Fibroblast of lung (primary cell): Measurements from ENCODE around the gene ZNF398.

Source experiments
- CTCF ChIP-seq, 2 donors: IDR thresholded peaks in 1 of 2; conservative IDR thresholded peaks in 1 of 2; 1 replicate in 1 of 2; 2 replicates in 1 of 2; pipeline ENCODE4 v1.5.1; 2011 to 2012; ENCODE audit warnings: low read length in 2 of 2, control low read depth in 1 of 2, inconsistent platforms in 1 of 2, low read depth in 1 of 2, mild to moderate bottlenecking in 1 of 2
- EZH2 ChIP-seq: IDR thresholded peaks from 2 replicates; pipeline ENCODE4 v1.5.1; 2012; ENCODE audit warnings: low read length, control low read depth, mild to moderate bottlenecking; ENCODE audit errors: missing control alignments

- TF ChIP-seq EZH2 = no peak
- TF ChIP-seq CTCF (conservative IDR thresholded peaks at IDR 0.05 in 1 of 2, IDR thresholded peaks at IDR 0.05 in 1 of 2; ENCODE audit: low read depth in 1 of 2, low read length in 2 of 2) = no peak
Observed at GRCh38 chr7:149210551-149210950, 63.3 kb downstream of the ZNF398 start.
